Activated CD8-positive, alpha-beta T cell treated with anti-CD3 and anti-CD28 coated beads, Interleukin-2, amount 10 ng/mL, durations not matched to agents 7 days and 5 days (primary cell): ENCODE data around the gene SNX17. TPM values are rescaled to one million over a fixed set of nuclear protein-coding genes. Genes with fewer than 3 reads are reported as not detected.
A peak's percentile ranks its signal among the peaks of the same experiment; 100 is the strongest.
"Not testable (repeated sequence)": the region's sequence is repeated elsewhere in the genome, so short reads cannot be mapped to it uniquely, and the experiment has no call there.

Source experiments
- ATAC-seq: fragments of 150-1000 bp; cut with Tn5 transposase; one replicate; pipeline ENCODE4 v1.10.0; 2021; ENCODE audit warnings: moderate library complexity
- CTCF ChIA-PET: fragments of 350-600 bp; sonication (Branson Sonifier 250); formaldehyde crosslinking; loops from one replicate; lab custom pipeline; 2021; ENCODE audit warnings: antibody characterized with exemption; lab: Charles Lee
- POLR2A ChIA-PET: fragments of 350-600 bp; sonication (Branson Sonifier 250); formaldehyde crosslinking; loops from one replicate; lab custom pipeline; 2021; ENCODE audit warnings: antibody characterized with exemption; lab: Charles Lee
- DNase-seq: peaks from one replicate; pipeline ENCODE4 v3.0.0-alpha.2; 2020
- H3K27ac Mint-ChIP-seq: one replicate; pipeline ENCODE4 v1.8.0; 2021; ENCODE audit warnings: mild to moderate bottlenecking, mixed read lengths
- H3K27me3 Mint-ChIP-seq: one replicate; pipeline ENCODE4 v1.8.0; 2021; ENCODE audit warnings: low read depth, mixed read lengths
- H3K36me3 Mint-ChIP-seq: one replicate; pipeline ENCODE4 v1.8.0; 2021; ENCODE audit warnings: low read depth, mixed read lengths
- H3K4me1 Mint-ChIP-seq: one replicate; pipeline ENCODE4 v1.8.0; 2021; ENCODE audit warnings: low read depth, mixed read lengths
- H3K4me3 Mint-ChIP-seq: one replicate; pipeline ENCODE4 v1.8.0; 2021; ENCODE audit warnings: mild to moderate bottlenecking, mixed read lengths
- H3K9me3 Mint-ChIP-seq: one replicate; pipeline ENCODE4 v1.8.0; 2022; ENCODE audit warnings: mixed read lengths; ENCODE audit not compliant: insufficient read depth
- total RNA-seq, 2 experiments: library from RNA; stranded (reverse); gene quantifications; one replicate each; pipeline ENCODE4 v1.2.3, GENCODE V29; 2021

Gene SNX17
- total RNA-seq, 2 experiments from 2014 or later, result 119 to 120 TPM

DNA sequence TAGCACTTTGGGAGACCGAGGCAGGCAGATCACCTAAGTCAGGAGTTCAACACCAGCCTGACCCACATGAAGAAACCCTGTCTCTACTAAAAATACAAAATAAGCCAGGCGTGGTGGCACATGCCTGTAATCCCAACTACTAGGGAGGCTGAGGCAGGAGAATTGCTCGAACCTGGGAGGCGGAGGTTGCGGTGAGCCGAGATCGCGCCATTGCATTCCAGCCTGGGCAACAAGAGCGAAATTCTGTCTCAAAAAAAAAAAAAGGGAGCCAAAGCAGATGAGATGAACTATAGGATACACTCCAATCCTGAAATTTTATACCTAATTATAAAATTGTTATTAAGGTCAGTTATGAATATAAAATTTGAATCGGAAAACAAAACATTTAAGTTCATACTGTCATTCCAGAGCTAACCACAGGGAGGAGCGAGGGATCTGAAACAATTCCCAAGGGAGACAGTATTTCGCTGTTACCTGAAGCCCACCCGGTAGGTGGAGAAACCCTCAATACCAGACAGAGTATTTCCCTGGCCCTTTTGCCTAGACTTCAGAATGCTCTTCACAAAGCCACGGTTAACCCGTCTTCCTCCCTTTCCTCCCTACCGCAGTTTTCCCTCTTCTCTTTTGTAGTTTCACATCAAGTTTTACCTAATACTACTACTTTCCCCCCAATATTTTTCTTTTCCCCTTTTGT lies 37.5 kb downstream of the SNX17 start:
- peaks cover 39% of the 10 kb centered on the region for H3K4me1 Mint-ChIP-seq
- ATAC-seq, result no peak
- H3K36me3 Mint-ChIP-seq, result peaks cover 35% of the 10 kb centered on the region
- ChIA-PET CTCF (interaction anchor here (1.0 to 3.4 kb wide), 2 partner anchors 21 to 105 kb away, joined by 3 to 38 read pairs; partner anchors contain the start of gene NRBP1), POLR2A (interaction anchor here (0.8 kb wide), 1 partner anchor 28 kb away, joined by 3 read pairs; no protein-coding TSS in a partner anchor)
- H3K4me3 Mint-ChIP-seq, result peak overlapping the region; percentile 83
- no peaks in the 10 kb centered on the region for H3K9me3 Mint-ChIP-seq
- H3K27me3 Mint-ChIP-seq, result peaks cover 8% of the 10 kb centered on the region
- H3K27ac Mint-ChIP-seq, result peak overlapping the region; percentile 88
- DNase-seq, result no peak

- peaks cover 30% of the 10 kb centered on the region for H3K36me3 Mint-ChIP-seq
- H3K27ac Mint-ChIP-seq, result peak overlapping the region; percentile 88
- peaks cover 34% of the 10 kb centered on the region for H3K4me1 Mint-ChIP-seq
- H3K9me3 Mint-ChIP-seq, result no peaks in the 10 kb centered on the region
- peak overlapping the region; percentile 83 for H3K4me3 Mint-ChIP-seq
- ChIA-PET POLR2A (interaction anchor here (0.7 to 3.0 kb wide), 14 partner anchors 8 to 275 kb away, joined by 3 to 41 read pairs (median 6); partner anchors contain the start of genes CCDC121, GPN1, NRBP1 and SNX17), CTCF (interaction anchor here (1.0 to 3.4 kb wide), 4 partner anchors 20 to 274 kb away, joined by 3 to 38 read pairs (median 10); partner anchors contain the start of gene NRBP1)
- peak; percentile 45 for DNase-seq
- peak; percentile 35 for ATAC-seq
- peaks cover 8% of the 10 kb centered on the region for H3K27me3 Mint-ChIP-seq
Observed at GRCh38 chr2:27408601-27409320, 38.3 kb downstream of the SNX17 start.

GRCh38 chr2:27409321-27410073 lies 39.1 kb downstream of the SNX17 start, which contains the start of gene PPM1G:
Gene PPM1G, minus strand, starts transcription at chr2:27409591. Its CDS starts 169 bp downstream, at chr2:27409422.
- peak; percentile 97 for DNase-seq
- POLR2A ChIA-PET, result interaction anchor here (0.6 to 3.0 kb wide), 20 partner anchors 9 to 275 kb away, joined by 3 to 41 read pairs (median 4); partner anchors contain the start of genes CCDC121, GPN1, NRBP1 and SNX17
- peak within 1 kb of the TSS; percentile 83 for H3K4me3 Mint-ChIP-seq
- H3K27me3 Mint-ChIP-seq, result peaks cover 8% of the 10 kb centered on the region
- peak within 1 kb of the TSS; percentile 89 for H3K27ac Mint-ChIP-seq
- ATAC-seq, result peak; percentile 96
- CTCF ChIA-PET, result interaction anchor here (1.0 to 3.4 kb wide), 5 partner anchors 20 to 273 kb away, joined by 3 to 38 read pairs (median 4); partner anchors contain the start of gene NRBP1
- H3K36me3 Mint-ChIP-seq, result peaks cover 26% of the 10 kb centered on the region
- no peaks in the 10 kb centered on the region for H3K9me3 Mint-ChIP-seq
- peaks cover 34% of the 10 kb centered on the region for H3K4me1 Mint-ChIP-seq

DNA sequence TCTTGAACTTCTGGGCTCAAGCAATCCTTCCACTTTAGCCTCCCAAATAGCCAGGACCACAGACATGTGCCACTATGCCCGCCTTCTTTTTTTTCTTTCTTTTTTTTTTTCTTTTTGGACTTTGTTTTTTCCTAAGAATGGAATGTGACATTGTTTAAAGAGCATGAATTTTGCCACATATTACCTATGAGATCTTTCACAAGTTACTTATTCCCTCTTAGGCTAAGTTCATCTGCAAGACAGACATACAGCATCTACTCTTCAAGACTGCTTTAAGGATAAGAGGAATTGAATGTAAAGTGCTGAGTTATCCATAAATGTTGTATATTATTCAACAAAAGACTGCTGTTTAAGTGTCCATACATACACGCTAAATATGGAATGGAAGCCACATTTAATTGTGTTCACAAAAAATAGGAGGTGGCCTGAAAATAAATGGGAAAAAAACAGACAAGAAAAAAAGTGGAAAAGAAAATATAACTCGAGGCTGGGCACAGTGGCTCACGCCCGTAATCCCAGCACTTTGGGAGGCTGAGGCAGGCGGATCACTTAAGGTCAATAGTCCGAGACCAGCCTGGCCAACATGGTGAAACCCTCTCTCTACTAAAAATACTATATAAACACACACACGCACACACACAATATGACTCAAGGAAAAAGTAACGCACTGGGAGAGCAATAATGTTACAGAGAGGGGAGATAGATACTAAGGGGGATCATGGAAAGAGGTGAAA lies 42.2 kb downstream of the SNX17 start:
- Mint-ChIP-seq H3K4me1 (peaks cover 17% of the 10 kb centered on the region), H3K9me3 (no peaks in the 10 kb centered on the region), H3K27me3 (peaks cover 8% of the 10 kb centered on the region), H3K4me3 (no peak overlapping the region), H3K36me3 (peaks cover 9% of the 10 kb centered on the region), H3K27ac (no peak overlapping the region)
- no peak for DNase-seq
- no peak for ATAC-seq
- CTCF ChIA-PET, result no interaction called here
- POLR2A ChIA-PET, result no interaction called here

DNA sequence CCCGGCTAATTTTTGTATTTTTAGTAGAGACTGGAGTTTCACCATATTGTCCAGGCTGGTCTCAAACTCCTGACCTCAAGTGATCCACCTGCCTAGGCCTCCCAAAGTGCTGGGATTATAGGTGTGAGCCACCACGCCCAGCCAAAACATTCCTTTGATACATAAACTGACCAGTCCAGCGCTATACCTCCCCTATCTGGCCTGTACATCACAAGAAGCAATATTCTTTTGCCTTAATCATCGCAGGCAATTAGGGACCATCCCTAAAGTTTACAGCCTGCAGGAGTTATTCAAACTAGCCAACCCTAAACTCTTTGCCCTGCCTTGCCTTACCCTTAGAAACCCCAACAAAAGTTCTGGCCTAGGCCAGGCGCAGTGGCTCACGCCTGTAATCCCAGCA lies 45.7 kb downstream of the SNX17 start:
- Mint-ChIP-seq H3K4me3 (no peak overlapping the region), H3K27ac (no peak overlapping the region), H3K36me3 (no peaks in the 10 kb centered on the region), H3K4me1 (no peaks in the 10 kb centered on the region), H3K9me3 (no peaks in the 10 kb centered on the region), H3K27me3 (peaks cover 12% of the 10 kb centered on the region)
- CTCF ChIA-PET, result no interaction called here
- DNase-seq (no peak), ATAC-seq (no peak)
- POLR2A ChIA-PET, result no interaction called here

GRCh38 chr2:27420996-27421395 lies 50.6 kb downstream of the SNX17 start:
- Mint-ChIP-seq H3K4me1 (no peaks in the 10 kb centered on the region), H3K4me3 (no peak overlapping the region), H3K27ac (no peak overlapping the region), H3K9me3 (no peaks in the 10 kb centered on the region), H3K36me3 (no peaks in the 10 kb centered on the region), H3K27me3 (peaks cover 6% of the 10 kb centered on the region)
- DNase-seq (no peak), ATAC-seq (no peak)
- ChIA-PET CTCF (interaction anchor here (1.1 to 2.2 kb wide), 2 partner anchors 9 to 118 kb away, joined by 5 to 9 read pairs; no protein-coding TSS in a partner anchor), POLR2A (no interaction called here)

- peaks cover 6% of the 10 kb centered on the region for H3K27me3 Mint-ChIP-seq
- ChIA-PET POLR2A (no interaction called here), CTCF (interaction anchor here (1.1 to 2.2 kb wide), 2 partner anchors 8 to 119 kb away, joined by 5 to 9 read pairs; no protein-coding TSS in a partner anchor)
- no peaks in the 10 kb centered on the region for H3K36me3 Mint-ChIP-seq
- no peaks in the 10 kb centered on the region for H3K9me3 Mint-ChIP-seq
- ATAC-seq, result no peak
- no peak overlapping the region for H3K27ac Mint-ChIP-seq
- no peaks in the 10 kb centered on the region for H3K4me1 Mint-ChIP-seq
- H3K4me3 Mint-ChIP-seq, result no peak overlapping the region
- no peak for DNase-seq
Observed at GRCh38 chr2:27421660-27422250, 51.3 kb downstream of the SNX17 start.

DNA sequence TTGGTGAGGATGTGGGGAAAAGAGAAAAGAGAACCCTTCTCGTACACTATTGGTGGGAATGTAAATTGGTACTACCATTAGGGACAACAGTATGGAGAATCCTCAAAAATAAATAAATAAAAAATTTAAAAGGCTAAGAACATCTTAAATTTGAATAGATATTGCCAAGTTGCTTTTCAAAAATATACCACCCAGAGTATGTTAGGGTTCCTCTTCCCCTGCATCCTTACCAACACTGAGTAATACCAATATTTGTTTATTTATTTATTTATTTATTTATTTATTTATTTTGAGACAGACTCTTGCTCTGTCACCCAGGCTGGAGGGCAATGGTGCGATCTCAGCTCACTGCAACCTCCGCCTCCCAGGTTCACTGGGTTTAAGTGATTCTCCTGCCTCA lies 52.5 kb downstream of the SNX17 start:
- Mint-ChIP-seq H3K4me3 (no peak overlapping the region), H3K9me3 (no peaks in the 10 kb centered on the region), H3K27me3 (peaks cover 6% of the 10 kb centered on the region), H3K36me3 (no peaks in the 10 kb centered on the region), H3K27ac (no peak overlapping the region), H3K4me1 (peaks cover 6% of the 10 kb centered on the region)
- ATAC-seq, result no peak
- CTCF ChIA-PET, result no interaction called here
- POLR2A ChIA-PET, result interaction anchor here (1.2 kb wide), 1 partner anchor 14 kb away, joined by 6 read pairs; the partner anchor contains the start of gene PPM1G
- no peak for DNase-seq

- H3K36me3 Mint-ChIP-seq, H3K9me3 Mint-ChIP-seq, H3K27me3 Mint-ChIP-seq, H3K4me3 Mint-ChIP-seq, DNase-seq, POLR2A ChIA-PET, H3K27ac Mint-ChIP-seq, ATAC-seq: not testable (repeated sequence)
- peaks cover 15% of the 10 kb centered on the region for H3K4me1 Mint-ChIP-seq
- CTCF ChIA-PET, result interaction anchor here (1.1 kb wide), 1 partner anchor 11 kb away, joined by 3 read pairs; no protein-coding TSS in a partner anchor
Observed at GRCh38 chr2:27425039-27425438, 54.6 kb downstream of the SNX17 start.
